ENCODE measurements around the gene MERTK.
"Not testable (repeated sequence)": the region's sequence is repeated elsewhere in the genome, so short reads cannot be mapped to it uniquely, and the experiment has no call there.

MERTK gene

GRCh38 chr2:111932841-111933291, 34.5 kb downstream of the MERTK start:
- POLR2A ChIA-PET = no interaction called here
- no peak for TF ChIP-seq CTCF (IDR thresholded peaks at IDR 0.05; ENCODE audit: control extremely low read depth, extremely low read depth, low read depth, missing control alignments)
- no peak for DNase-seq (ENCODE audit: extremely low spot score)
- CTCF ChIA-PET = no interaction called here

GRCh38 chr2:111933900-111934299, 35.5 kb downstream of the MERTK start:
- CTCF ChIA-PET; DNase-seq (ENCODE audit: extremely low spot score); POLR2A ChIA-PET: not testable (repeated sequence)

GRCh38 chr2:111936881-111937280, 38.5 kb downstream of the MERTK start:
- ChIA-PET CTCF (interaction anchor here (1.1 kb wide), 1 partner anchor 49 kb away, joined by 3 read pairs; no protein-coding TSS in a partner anchor), POLR2A (no interaction called here)
- no peak for DNase-seq (ENCODE audit: extremely low spot score)
- no peak for TF ChIP-seq CTCF (IDR thresholded peaks at IDR 0.05; ENCODE audit: control extremely low read depth, extremely low read depth, low read depth, missing control alignments)

- TF ChIP-seq CTCF (IDR thresholded peaks at IDR 0.05; ENCODE audit: control extremely low read depth, extremely low read depth, low read depth, missing control alignments) = no peak
- CTCF ChIA-PET = interaction anchor here (1.6 kb wide), 1 partner anchor 10 kb away, joined by 4 read pairs; no protein-coding TSS in a partner anchor
- POLR2A ChIA-PET = no interaction called here
- DNase-seq (ENCODE audit: extremely low spot score) = no peak
Measured at GRCh38 chr2:111938392-111938791, 40.0 kb downstream of the MERTK start.

- ChIA-PET CTCF (interaction anchor here (1.3 kb wide), 1 partner anchor 10 kb away, joined by 3 read pairs; no protein-coding TSS in a partner anchor), POLR2A (no interaction called here)
- TF ChIP-seq CTCF (IDR thresholded peaks at IDR 0.05; ENCODE audit: control extremely low read depth, extremely low read depth, low read depth, missing control alignments) = no peak
- no peak for DNase-seq (ENCODE audit: extremely low spot score)
Measured at GRCh38 chr2:111940333-111941196, 42.2 kb downstream of the MERTK start.

- no peak for DNase-seq (ENCODE audit: extremely low spot score)
- CTCF ChIA-PET = no interaction called here
- no peak for TF ChIP-seq CTCF (IDR thresholded peaks at IDR 0.05; ENCODE audit: control extremely low read depth, extremely low read depth, low read depth, missing control alignments)
- POLR2A ChIA-PET = no interaction called here
Measured at GRCh38 chr2:111941531-111941930, 43.1 kb downstream of the MERTK start.

- POLR2A ChIA-PET = no interaction called here
- DNase-seq (ENCODE audit: extremely low spot score) = no peak
- CTCF ChIA-PET = no interaction called here
- TF ChIP-seq CTCF (IDR thresholded peaks at IDR 0.05; ENCODE audit: control extremely low read depth, extremely low read depth, low read depth, missing control alignments) = no peak
Measured at GRCh38 chr2:111944531-111945210, 46.3 kb downstream of the MERTK start.
